Glomerular visceral epithelial cell (primary cell): ENCODE data around the gene CD74.

Experiments used
- DNase-seq: peaks from one replicate; pipeline ENCODE4 v3.0.0-alpha.2; 2016; ENCODE audit errors: extremely low spot score

The CD74 gene

GRCh38 chr5:150410524-150411244 is 2.0 kb downstream of the CD74 start:
- peak; percentile 73 for DNase-seq

- peak; percentile 85 for DNase-seq
Measured at GRCh38 chr5:150409638-150410523, 2.8 kb downstream of the CD74 start.

DNA sequence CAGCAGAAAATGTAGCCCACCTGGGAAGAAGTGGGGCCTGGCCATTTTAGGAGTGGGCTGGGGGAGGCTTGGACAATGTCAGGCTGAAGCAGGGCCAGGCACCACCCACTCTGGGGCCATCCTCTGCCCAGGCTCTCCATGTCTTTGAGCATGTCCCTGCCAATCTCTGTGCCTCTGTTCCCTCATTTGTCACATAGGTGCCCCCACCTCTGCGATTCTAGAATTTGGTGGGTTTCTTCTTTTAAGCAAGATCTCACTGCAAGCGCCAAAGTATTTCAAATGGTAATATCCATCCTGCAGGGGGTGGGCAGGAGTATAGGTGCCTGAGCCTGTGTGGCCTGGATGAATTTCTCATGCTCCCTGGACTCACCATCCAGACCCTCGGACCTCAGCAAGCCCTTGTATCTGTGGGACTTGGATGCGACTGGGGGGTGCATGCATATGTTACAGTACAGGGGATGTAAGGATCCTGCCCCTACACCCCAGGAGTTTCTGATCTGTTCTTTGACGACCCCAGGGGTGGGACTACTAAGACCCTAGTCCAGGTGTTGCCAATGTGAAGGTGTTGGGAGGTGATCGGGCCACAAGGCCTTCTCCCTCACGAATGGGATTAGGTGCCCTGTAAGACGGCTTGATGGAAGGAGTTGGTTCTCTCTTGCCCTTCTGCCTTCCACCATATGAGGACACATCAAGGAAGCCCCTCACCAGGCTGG is 4.3 kb downstream of the CD74 start:
- no peak for DNase-seq

- DNase-seq: no peak
Measured at GRCh38 chr5:150407096-150407720, 5.5 kb downstream of the CD74 start.

GRCh38 chr5:150406723-150407095 is 6.0 kb downstream of the CD74 start:
- no peak for DNase-seq

GRCh38 chr5:150406103-150406722 is 6.5 kb downstream of the CD74 start:
- DNase-seq: no peak

DNA sequence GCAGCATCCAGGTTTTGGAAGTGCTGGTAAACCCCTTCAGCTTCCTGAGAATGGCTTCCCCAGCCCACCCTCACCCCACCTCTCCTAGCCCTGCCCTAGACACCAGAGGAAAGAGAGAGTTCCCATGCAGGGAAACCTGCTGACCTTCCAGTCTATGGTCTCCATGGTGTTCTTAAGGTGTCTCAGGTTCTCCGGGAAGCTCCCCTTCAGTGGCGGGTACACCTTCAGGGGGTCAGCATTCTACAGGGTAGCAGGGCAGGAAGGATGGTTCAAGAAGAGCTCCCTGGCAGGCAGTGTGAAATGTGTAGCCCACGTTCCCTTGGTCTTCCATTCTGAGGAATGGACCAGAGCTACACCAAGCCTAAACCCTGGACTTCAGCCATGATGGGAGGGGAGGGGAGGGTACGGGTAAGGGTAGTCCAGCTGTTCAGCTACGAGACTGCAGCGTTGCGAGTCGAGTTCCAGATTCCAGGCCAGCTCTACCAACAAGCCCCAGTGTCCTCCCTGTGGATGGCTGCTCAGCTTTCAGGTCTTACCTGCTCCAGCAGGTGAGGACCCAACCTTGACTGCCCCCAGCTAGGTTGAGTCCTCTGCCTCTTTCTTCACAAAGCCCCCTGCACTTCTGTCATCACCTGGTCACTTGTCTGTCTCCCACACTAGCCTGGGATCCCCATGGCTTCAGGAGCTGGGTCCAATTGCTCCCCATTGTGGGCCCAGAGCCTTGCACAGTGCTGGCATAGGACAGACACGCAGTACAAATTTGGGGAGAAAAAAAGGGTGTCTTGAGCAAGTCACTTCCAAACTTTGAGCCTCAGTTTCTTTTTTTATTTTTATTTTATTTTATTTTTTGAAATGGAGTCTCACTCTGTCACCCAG is 7.5 kb downstream of the CD74 start:
- DNase-seq: no peak

DNA sequence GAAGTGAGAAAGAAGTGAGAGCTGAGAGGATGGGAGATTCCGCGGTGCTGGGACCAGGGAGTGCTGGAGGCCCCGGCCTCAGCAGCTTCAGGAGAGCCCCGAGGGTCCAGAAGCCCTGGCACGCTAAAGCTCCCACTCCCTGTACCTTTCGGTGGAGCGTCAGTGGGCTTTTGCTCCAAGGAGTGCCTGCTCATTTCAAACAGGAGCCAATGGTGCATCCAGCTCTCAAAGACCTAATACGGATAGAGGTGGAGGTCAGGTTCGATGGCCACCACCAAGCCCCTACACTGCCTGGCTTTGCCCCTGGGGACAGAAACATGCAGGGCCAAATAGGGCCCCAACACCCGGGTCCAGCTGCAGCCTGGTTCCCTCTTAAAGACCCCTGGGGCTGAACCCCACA is 8.2 kb downstream of the CD74 start:
- no peak for DNase-seq

- no peak for DNase-seq
Measured at GRCh38 chr5:150404121-150404520, 8.6 kb downstream of the CD74 start.

GRCh38 chr5:150402901-150403342 is 9.8 kb downstream of the CD74 start:
- no peak for DNase-seq

DNA sequence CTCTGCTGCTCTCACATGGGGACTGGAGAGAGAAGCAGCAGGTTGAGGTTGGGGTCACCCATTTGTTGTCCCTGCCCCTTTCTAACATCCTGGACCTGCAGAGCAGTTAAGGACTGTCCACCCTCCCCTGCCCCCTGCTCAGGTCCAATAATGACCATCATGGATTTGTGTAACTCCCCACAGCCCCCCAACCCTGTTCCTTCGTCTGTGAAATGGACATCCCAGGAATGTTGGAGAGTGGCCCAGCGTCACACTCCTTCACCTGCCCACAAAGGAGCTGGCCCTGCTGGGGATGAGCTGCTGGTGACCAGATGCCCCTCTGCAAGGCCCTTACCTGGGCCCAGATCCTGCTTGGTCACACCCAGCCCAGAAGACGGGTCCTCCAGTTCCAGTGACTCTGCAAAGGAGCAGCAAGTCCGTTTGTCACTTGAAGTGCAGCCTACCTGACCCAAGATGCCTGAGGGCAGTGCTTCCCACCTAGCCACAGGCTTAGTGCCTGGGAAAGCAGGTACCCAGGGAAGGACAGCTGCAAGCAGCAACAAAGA is 10.4 kb downstream of the CD74 start:
- no peak for DNase-seq

DNA sequence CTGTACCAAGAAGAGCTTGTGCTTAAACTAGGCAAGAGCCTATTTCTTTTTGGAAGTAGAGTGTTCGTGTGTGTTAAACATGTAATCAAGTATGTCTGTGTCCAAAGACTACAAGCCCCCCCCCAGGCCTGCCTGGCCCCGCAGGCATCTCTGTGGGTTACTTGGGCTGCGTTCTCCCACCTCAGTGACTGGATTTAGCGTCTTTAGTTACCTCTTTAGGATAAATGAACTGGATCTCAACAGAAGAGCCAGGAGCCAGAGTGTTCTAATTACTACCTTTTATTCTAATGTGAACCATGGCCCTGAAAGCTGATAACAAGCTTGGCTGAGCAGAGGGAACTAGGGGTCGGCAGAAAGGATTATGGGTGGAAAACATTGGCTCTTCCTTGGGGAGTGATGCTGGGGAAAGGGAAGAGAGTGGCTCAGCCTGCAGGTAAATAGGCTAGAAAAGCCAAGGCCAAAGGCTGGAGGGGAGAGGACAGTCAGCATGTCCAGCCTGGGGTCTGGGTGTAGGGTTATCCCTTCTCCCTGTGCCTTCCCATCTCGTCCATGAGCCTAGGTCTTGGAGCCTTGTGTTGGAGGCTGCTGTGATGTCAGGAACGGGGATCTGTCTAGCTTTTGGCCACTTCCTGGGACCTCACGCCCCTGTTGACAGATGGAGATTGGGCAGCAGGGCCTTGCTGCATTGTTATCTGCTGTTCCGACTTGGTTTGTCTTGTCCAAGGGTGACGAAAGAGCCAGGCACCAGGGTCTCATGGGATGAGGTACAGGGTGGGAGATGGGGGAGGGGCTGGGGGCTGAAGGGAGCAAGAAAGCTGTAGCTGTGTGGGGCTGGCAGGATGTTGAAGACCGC is 11.1 kb downstream of the CD74 start:
- no peak for DNase-seq

DNA sequence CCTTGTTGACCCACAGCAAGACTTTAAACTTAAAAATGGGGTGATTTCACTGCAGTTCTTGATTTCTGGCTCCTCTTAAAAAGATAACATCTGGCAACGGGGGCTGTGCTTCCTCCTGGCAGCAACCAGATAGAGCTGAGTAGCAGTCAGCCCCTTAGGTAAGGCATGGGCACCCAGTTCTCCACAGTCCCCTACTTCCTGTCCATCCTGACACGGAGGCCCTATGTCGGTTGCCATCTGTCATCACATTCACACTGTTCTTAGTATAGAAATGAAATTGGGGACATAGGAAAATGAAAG is 11.7 kb downstream of the CD74 start:
- no peak for DNase-seq

GRCh38 chr5:150400316-150401075 is 12.2 kb downstream of the CD74 start:
- no peak for DNase-seq

GRCh38 chr5:150399524-150400211 is 13.0 kb downstream of the CD74 start:
- DNase-seq: no peak

DNA sequence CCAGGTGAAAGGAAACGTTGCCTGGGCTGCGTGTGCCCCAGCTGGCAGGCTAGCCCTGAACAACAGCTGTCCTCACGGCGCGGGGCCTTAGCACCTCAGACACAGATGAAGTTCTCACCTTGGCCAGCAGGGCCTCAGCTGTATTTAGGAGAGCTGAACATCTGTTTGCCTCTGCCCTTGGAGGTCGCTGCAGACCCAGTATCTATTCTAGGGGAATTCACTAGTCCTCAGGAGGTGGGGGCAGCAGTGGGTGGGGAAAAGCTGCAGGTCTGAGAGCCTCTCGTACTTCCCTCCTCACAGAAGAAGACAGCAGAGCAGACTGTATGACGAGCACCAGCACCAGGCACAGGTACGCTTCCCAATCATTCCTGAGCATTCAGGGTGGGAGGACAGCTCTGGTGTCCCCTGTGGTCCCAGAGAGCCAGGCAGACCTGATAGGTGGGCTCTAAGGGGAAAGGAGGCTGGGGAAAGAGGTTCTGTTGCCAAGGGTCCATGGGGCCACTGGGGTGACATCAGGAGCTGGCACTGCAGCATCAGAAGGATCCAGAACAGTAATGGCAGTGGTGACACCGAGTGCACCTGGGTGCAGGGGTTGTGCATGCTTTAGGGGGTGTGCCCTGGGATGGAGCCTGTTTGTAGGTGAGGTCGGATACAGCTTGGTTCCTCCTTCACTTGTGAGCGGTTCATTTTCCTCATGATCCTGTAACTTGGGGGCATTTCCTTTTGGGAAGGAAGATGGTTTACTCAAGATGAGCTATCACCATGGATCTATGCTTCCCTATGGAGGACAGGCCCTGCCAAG is 13.8 kb downstream of the CD74 start:
- no peak for DNase-seq
